Testis (tissue), 3 donors: ENCODE data around the gene BNC2. TPM values are rescaled to one million over a fixed set of nuclear protein-coding genes. Genes with fewer than 3 reads are reported as not detected.

ENCODE experiments used
- DNase-seq: peaks from one replicate; pipeline ENCODE4 v3.0.0-alpha.2; 2019
- H3K27ac ChIP-seq, 2 donors: fragments of 200-600 bp; sonication (generic); one replicate each; pipeline ENCODE4 v1.5.1; 2019
- H3K27me3 ChIP-seq: fragments of 200-600 bp; sonication (generic); one replicate; pipeline ENCODE4 v1.5.1; 2019
- H3K36me3 ChIP-seq: fragments of 200-600 bp; sonication (generic); one replicate; pipeline ENCODE4 v1.5.1; 2017; ENCODE audit warnings: low read depth; ENCODE audit errors: missing control alignments
- H3K4me1 ChIP-seq: fragments of 200-600 bp; sonication (generic); one replicate; pipeline ENCODE4 v1.5.1; 2019
- H3K4me3 ChIP-seq, 2 donors: fragments of 200-600 bp; sonication (generic); one replicate each; pipeline ENCODE4 v1.5.1; 2017 to 2019
- H3K9me3 ChIP-seq: fragments of 200-600 bp; sonication (generic); one replicate; pipeline ENCODE4 v1.5.1; 2017
- CTCF ChIP-seq, 3 experiments: fragments of 450-650 bp in 2 of 3; fragments of 200-600 bp in 1 of 3; sonication (generic) in 1 of 3; IDR thresholded peaks; one replicate each; pipeline ENCODE4 v1.5.1; 2016 to 2019; ENCODE audit warnings: antibody characterized with exemption in 3 of 3, mild to moderate bottlenecking in 2 of 3, moderate library complexity in 1 of 3
- POLR2A ChIP-seq: fragments of 450-650 bp; IDR thresholded peaks from one replicate; pipeline ENCODE4 v1.6.1; 2017; ENCODE audit warnings: antibody characterized with exemption, mild to moderate bottlenecking, moderate library complexity
- WGBS, 2 donors: methylation state at CpG; one replicate each; pipeline ENCODE4 v1.1.5; 2018; 5-methylcytosine and 5-hydroxymethylcytosine counted together
- intact Hi-C: fragments of 100-400 bp; cut with DNase I; formaldehyde crosslinking; loops from one replicate; pipeline ENCODE4 v1.15.1; 2023; ENCODE audit warnings: low total_unique reads
- polyA plus RNA-seq: library from polyadenylated mRNA; stranded (reverse); fragments of 350-450 nt; fragmentation: Illumina TruSeq; extraction: RNeasy Lipid Tissue Mini Kit (QIAGEN cat#74804); gene quantifications from one replicate; pipeline ENCODE4 v1.2.3, GENCODE V29; 2014; ENCODE audit warnings: low read depth, low replicate concordance; ENCODE audit not compliant: insufficient read depth
- total RNA-seq, 2 donors: library from RNA; depleted of rRNA; stranded (reverse); fragments of >200 nt; gene quantifications; one replicate each; pipeline ENCODE4 v1.2.3, GENCODE V29; 2016

BNC2 gene
- total and polyA plus RNA-seq, 3 donors from 2014 or later, result 14.6 to 35.2 (median 32.0) TPM

GRCh38 chr9:16413509-16414016 is 456.9 kb downstream of the BNC2 start:
- TF ChIP-seq POLR2A, result no peak
- no peak for TF ChIP-seq CTCF (IDR thresholded peaks at IDR 0.05)
- Histone ChIP-seq H3K4me3 (no peak overlapping the region), H3K27ac (no peak overlapping the region), H3K4me1 (no peaks in the 10 kb centered on the region), H3K9me3 (no peaks in the 10 kb centered on the region), H3K36me3 (no peaks in the 10 kb centered on the region), H3K27me3 (no peaks in the 10 kb centered on the region)
- 68 to 77% methylated on average over 9 of the region's 9 CpGs for WGBS, 2 donors
- intact Hi-C loops, result no loop called here
- DNase-seq, result no peak

- intact Hi-C loops, result no loop called here
- Histone ChIP-seq H3K27me3 (no peaks in the 10 kb centered on the region), H3K9me3 (no peaks in the 10 kb centered on the region), H3K27ac (no peak overlapping the region), H3K4me3 (no peak overlapping the region), H3K4me1 (no peaks in the 10 kb centered on the region), H3K36me3 (no peaks in the 10 kb centered on the region)
- TF ChIP-seq POLR2A, result no peak
- no peak for TF ChIP-seq CTCF (IDR thresholded peaks at IDR 0.05)
- WGBS, 2 donors, result 70 to 81% methylated on average over 4 of the region's 4 CpGs
- DNase-seq, result no peak
These were observed 457.7 kb downstream of the BNC2 start for GRCh38 chr9:16412740-16413139.

- TF ChIP-seq POLR2A (no peak), CTCF (IDR thresholded peaks at IDR 0.05) (no peak)
- WGBS, 2 donors, result 50 to 56% methylated on average over 4 of the region's 4 CpGs
- H3K27me3 ChIP-seq, result no peaks in the 10 kb centered on the region
- no peak overlapping the region for H3K4me3 ChIP-seq
- no peak for DNase-seq
- H3K27ac ChIP-seq, result no peak overlapping the region
- no peaks in the 10 kb centered on the region for H3K4me1 ChIP-seq
- no peaks in the 10 kb centered on the region for H3K9me3 ChIP-seq
- intact Hi-C loops, result no loop called here
- no peaks in the 10 kb centered on the region for H3K36me3 ChIP-seq
These were observed 459.2 kb downstream of the BNC2 start for GRCh38 chr9:16411311-16411710.

- no peak overlapping the region for H3K27ac ChIP-seq
- H3K9me3 ChIP-seq, result no peaks in the 10 kb centered on the region
- TF ChIP-seq CTCF (IDR thresholded peaks at IDR 0.05) (no peak), POLR2A (no peak)
- WGBS, 2 donors, result 56 to 67% methylated on average over 7 of the region's 7 CpGs
- H3K4me3 ChIP-seq, result no peak overlapping the region
- no peaks in the 10 kb centered on the region for H3K36me3 ChIP-seq
- intact Hi-C loops, result no loop called here
- no peak for DNase-seq
- no peaks in the 10 kb centered on the region for H3K4me1 ChIP-seq
- H3K27me3 ChIP-seq, result no peaks in the 10 kb centered on the region
These were observed 459.7 kb downstream of the BNC2 start for GRCh38 chr9:16410601-16411280.

GRCh38 chr9:16407617-16408016 is 462.9 kb downstream of the BNC2 start:
- no peaks in the 10 kb centered on the region for H3K9me3 ChIP-seq
- H3K4me3 ChIP-seq, result no peak overlapping the region
- H3K36me3 ChIP-seq, result no peaks in the 10 kb centered on the region
- no peak overlapping the region for H3K27ac ChIP-seq
- DNase-seq, result no peak
- H3K4me1 ChIP-seq, result no peaks in the 10 kb centered on the region
- H3K27me3 ChIP-seq, result no peaks in the 10 kb centered on the region
- 89 to 92% methylated on average over 1 to 2 of the region's 2 CpGs for WGBS, 2 donors
- intact Hi-C loops, result no loop called here
- no peak for TF ChIP-seq CTCF (IDR thresholded peaks at IDR 0.05)
- no peak for TF ChIP-seq POLR2A
